Stromal cell of bone marrow (primary cell): ENCODE measurements around the gene MRFAP1.
A peak's percentile ranks its signal among the peaks of the same experiment; 100 is the strongest.
"Not testable (repeated sequence)": the region's sequence is repeated elsewhere in the genome, so short reads cannot be mapped to it uniquely, and the experiment has no call there.

Source experiments
- DNase-seq: peaks from one replicate; pipeline ENCODE4 v3.0.0-alpha.2; 2012; ENCODE audit warnings: low read depth

Gene MRFAP1

DNA sequence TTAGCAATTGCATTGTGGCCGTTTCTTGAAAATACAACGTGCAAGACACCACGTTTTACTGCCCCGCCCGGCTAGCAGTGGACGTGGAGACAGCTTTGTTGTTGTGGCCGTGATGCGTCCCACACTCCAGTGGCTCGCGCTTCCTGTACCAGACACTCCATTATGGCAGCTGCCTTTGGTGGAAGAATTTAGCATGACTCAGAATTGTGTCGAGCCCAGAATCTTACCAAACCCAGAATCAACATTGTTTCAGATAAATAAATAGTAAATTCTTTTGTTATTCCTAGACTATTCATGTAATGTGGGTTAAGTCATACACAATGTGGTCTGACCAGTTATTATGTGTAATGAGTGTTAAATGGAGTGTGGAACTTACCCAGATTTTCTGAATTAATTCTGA is 27.9 kb downstream of the MRFAP1 start:
- DNase-seq = no peak

GRCh38 chr4:6671648-6672047 is 31.2 kb downstream of the MRFAP1 start:
- DNase-seq = no peak

DNA sequence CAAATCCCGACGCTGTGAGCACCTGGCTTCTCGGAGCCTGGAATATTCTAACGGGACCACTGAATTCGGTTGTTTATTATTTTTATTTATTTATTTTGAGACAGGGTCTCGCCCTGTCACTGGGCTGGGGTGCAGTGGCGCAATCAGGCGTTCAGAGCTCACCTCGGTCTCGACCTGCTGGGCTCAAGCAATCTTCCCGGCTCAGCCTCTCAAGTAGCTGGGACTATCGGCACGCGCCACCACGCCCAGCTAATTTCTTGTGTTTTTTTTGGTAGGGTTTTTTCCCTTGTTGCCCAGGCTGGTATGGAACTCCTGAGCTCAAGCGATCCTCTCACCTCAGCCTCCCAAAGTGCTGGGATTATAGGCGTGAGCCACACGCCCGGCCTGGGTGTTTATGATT is 31.6 kb downstream of the MRFAP1 start:
- no peak for DNase-seq

DNA sequence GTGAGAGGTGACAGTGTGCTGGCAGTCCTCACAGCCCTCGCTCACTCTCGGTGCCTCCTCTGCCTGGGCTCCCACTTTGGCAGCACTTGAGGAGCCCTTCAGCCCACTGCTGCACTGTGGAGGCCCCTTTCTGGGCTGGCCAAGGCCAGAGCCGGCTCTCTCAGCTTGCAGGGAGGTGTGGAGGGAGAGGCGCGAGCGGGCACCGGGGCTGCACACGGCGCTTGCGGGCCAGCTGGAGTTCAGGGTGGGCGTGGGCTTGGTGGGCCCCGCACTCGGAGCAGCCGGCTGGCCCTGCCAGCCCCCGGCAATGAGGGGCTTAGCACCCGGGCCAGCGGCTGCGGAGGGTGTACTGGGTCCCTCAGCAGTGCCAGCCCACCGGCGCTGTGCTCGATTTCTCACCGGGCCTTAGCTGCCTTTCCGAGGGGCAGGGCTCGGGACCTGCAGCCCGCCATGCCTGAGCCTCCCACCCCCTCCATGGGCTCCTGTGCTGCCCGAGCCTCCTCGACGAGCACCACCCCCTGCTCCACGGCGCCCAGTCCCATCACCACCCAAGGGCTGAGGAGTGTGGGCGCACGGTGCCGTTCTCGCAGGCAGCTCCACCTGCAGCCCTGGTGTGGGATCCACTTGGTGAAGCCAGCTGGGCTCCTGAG is 32.2 kb downstream of the MRFAP1 start:
- not testable (repeated sequence) for DNase-seq

- not testable (repeated sequence) for DNase-seq
Measured at GRCh38 chr4:6673191-6673659, 32.7 kb downstream of the MRFAP1 start.

DNA sequence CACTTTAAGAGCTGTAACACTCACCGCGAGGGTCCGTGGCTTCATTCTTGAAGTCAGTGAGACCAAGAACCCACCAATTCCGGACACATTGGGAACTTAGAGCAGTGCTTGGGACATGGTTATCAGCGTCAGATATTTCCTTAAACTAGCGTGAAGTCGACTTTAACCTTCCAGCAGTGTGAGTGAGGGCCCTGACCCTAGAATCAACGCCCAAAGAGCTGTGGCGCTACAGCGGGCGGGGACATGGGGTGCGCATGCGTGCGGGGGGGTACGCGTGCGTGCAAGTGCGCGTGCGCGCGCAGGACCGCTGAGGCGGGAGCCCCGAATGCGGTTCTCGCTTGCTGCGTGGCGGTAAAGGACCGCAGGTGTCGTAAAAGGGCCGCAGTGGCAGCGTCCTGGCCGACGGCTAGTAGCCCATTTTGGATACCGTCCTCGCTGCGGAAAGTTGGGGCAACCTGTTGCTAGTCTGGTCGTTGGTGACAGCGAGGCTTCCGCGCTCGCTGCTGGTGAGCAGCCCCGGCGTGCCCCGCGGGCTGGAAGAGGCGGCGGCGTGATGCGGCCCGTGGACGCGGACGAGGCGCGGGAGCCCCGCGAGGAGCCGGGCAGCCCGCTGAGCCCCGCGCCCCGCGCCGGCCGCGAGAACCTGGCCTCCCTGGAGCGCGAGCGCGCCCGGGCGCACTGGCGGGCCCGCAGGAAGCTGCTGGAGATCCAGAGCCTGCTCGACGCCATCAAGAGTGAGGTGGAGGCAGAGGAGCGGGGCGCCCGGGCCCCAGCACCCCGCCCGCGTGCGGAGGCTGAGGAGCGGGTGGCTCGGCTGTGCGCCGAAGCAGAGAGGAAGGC is 33.4 kb downstream of the MRFAP1 start:
- DNase-seq = peak; percentile 87

GRCh38 chr4:6674500-6675149 is 34.1 kb downstream of the MRFAP1 start:
- no peak for DNase-seq

GRCh38 chr4:6676722-6677558 is 36.5 kb downstream of the MRFAP1 start:
- no peak for DNase-seq

- DNase-seq = no peak
Measured at GRCh38 chr4:6680372-6681034, 40.0 kb downstream of the MRFAP1 start.

DNA sequence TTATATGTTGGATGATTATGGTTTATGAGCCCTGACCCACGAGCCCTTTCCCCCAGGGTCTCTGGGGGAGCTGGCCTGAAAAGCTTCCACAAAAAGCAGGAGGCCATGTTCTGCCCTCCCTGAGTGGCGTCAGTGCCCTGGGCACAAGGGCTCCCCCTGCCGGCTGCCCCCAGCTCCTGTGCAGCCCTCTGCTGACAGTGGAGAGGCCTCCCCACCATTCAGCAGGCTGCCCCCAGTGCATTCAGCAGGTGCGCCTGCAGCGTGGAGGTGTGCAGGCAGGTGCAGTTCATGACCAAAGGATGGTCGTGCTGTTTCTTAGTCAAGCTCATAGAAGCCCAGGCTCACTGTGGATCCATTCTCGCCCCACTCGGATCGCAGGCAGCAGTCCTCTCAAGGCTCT is 40.7 kb downstream of the MRFAP1 start:
- DNase-seq = no peak

- no peak for DNase-seq
Measured at GRCh38 chr4:6682862-6683590, 42.5 kb downstream of the MRFAP1 start.

GRCh38 chr4:6684656-6685055 is 44.2 kb downstream of the MRFAP1 start:
- DNase-seq = no peak

DNA sequence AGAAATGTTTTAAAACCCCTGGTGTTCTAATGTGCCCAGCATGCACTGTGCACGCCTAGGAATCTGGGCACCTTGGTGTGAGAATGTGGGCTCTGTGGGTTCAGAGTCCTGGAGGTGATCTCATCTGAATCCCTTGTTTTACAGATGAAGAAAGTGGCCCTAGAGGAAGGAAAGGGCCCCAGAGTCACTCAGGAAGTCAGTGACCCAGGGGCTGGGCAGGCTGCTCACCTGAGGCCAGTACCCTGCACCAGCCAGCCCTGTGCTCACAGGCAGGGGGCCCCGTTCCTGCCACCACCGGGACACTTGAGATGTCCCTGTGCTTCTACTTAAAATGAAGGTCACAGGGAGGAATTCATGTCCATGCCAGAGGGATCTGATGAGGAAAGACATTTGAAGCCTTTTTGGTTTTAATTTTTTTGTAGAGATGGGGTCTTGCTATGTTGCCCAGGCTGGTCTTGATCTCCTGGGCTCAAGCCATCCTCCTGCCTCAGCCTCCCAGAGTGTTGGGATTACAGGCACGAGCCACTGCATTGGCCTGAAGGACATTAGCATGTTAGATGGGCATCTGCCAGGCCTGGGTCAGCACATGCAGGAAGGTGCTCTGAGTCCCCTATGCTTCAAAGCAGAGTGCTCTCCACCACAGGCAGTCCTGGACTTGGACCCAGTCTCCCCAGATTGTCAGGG is 45.8 kb downstream of the MRFAP1 start:
- DNase-seq = no peak

DNA sequence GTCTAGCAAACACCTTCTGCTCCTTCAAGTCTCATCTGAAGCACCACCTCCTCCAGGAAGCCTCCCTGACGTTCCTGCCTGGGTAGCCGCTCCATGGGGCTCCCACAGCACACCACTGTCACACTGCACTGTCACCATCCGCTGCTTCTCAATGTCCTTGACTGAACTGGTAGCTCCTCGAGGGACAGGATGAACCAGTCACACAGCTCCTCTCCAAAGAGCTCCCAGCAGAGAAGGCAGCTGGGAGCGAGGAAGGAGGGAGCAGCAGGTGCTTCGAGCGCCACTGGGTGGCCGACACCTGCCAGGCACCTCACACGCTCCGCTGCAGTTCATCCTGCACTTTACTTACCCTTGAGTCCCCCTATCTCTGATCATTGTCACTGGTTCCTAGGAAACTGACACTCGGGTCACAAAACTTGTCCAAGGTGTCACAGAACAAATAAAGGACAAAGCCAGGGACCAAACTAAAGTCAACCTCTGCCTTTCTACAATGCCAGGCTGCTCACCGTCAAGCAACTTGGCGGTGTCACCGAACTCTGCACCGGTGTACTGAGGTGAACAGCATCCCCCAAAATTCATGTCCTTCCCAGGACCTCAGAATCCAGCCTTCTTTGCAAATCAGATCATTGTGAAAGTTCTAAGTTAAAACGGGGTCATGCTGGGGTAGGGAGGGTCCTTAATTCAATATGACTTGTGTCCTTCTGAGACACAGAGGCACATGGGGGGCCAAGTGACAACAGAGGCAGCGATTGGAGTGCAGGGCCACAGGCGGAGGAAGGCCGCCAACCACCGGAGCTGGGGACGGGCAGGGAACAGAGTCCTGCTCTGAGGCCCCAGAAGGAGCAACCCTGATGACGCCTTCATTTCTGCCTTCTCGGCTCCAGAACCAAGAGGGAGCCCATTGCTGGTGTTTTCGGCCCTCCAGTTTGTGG is 47.7 kb downstream of the MRFAP1 start:
- no peak for DNase-seq

DNA sequence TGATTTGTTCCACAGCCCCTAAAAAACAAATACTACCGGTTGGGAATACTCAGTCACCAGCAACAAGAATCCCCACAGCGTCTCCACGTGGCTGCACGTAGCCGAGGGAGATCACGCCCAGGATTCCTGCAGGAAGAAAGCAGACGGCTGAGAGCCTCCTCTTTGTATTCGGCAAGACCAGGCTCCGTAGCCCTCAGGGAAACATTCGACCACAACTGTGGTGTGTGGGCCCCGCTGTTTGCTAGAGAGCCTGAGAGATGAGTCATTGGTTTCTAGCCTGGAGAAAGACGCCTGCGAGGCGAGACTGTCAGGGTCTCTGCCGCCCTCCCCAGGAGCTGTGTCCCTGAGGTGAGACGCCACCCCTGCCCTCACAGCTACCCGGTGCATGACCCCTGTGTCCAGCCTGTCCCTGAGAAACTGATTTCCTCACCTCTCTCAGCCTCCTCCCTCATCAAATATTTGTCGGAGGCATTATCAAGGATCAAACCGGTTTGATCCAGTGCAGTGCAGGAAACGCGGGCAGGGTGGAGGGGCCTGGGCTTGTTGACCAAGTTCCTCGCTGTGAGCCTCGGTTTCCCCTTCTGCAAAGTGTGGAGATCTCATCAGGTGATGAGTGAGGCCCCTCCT is 48.5 kb downstream of the MRFAP1 start:
- peak; percentile 85 for DNase-seq

- DNase-seq = no peak
Measured at GRCh38 chr4:6689506-6689960, 49.0 kb downstream of the MRFAP1 start.
